ENCODE results near the gene SRSF1.
A peak's percentile ranks its signal among the peaks of the same experiment; 100 is the strongest.

SRSF1 gene

DNA sequence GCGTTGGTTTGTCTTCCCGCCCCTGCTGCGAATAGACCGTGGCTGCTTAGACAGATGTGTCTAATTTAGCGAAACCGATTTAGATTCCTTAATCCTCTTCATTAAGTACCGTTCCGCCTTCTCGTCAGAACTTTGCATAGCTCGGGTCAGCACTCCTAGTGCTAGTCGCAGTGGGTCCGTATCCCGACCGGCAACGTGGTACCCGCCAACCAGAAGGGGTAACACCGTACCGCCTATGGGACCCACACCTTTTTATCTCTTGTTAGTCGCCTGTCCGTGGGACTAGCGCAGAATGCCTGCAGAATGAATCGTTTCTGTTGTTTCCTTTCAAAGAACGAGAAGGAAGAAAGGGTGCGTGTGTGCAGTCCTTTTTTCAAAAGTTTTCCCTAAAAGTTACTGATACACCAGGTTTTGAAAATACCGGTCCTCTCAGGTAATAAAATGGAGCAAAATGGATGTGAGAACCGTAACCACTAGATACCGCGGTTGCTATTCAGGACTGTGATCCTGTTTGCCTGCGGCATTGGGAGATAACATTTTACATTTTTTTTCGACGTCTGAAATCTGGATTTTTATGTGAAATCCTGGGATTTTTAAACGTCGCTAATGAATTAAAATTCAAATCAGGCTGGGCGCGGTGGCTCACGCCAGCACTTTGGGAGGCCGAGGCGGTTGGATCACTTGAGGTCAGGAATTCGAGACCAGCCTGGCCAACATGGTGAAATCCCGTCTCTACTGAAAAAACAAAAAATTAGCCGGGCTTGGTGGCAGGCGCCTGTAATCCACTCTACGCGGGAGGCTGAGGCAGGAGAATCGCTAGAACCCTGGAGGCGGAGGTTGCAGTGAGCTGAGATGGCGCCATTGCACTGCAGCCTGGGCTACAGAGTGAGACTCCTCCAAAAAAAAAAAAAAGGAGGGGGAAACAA, 998 bp upstream of the SRSF1 start:
- H3K27ac Mint-ChIP-seq = peak overlapping the region; percentile 99
- H3K4me1 Mint-ChIP-seq = peaks cover 45% of the 10 kb centered on the region
- peaks cover 19% of the 10 kb centered on the region for H3K9me3 Mint-ChIP-seq
- no peak for TF ChIP-seq CTCF (IDR thresholded peaks at IDR 0.05)
- DNase-seq = no peak
- peaks cover 3% of the 10 kb centered on the region for H3K27me3 Mint-ChIP-seq (ENCODE audit: low read depth, poor library complexity)
- peaks cover 63% of the 10 kb centered on the region for H3K36me3 Mint-ChIP-seq (ENCODE audit: low read depth)
- peak overlapping the region; percentile 100 for H3K4me3 Mint-ChIP-seq

DNA sequence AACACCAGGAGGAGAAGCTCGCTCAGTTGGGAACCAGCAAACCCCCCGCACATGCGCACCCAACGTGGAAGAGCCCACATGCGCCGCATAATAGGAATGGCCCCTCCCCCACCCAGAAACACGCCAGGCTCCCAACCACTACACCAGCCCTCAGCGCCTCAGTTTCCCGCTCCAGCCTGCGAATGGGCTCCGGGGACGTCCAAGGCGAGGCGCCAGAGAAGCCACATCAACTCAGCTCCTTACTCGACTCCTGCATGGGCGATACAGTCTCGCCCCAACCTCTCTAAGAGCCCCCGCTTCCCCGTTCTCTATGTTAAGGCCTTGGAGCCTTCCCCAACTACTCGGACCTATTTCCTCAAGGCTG, 504 bp downstream of the SRSF1 start:
- peak overlapping the region; percentile 100 for H3K4me3 Mint-ChIP-seq
- DNase-seq = peak; percentile 65
- peaks cover 69% of the 10 kb centered on the region for H3K36me3 Mint-ChIP-seq (ENCODE audit: low read depth)
- peak overlapping the region; percentile 99 for H3K27ac Mint-ChIP-seq
- peaks cover 3% of the 10 kb centered on the region for H3K27me3 Mint-ChIP-seq (ENCODE audit: low read depth, poor library complexity)
- H3K4me1 Mint-ChIP-seq = peaks cover 57% of the 10 kb centered on the region
- peaks cover 19% of the 10 kb centered on the region for H3K9me3 Mint-ChIP-seq
- TF ChIP-seq CTCF (IDR thresholded peaks at IDR 0.05) = no peak

DNA sequence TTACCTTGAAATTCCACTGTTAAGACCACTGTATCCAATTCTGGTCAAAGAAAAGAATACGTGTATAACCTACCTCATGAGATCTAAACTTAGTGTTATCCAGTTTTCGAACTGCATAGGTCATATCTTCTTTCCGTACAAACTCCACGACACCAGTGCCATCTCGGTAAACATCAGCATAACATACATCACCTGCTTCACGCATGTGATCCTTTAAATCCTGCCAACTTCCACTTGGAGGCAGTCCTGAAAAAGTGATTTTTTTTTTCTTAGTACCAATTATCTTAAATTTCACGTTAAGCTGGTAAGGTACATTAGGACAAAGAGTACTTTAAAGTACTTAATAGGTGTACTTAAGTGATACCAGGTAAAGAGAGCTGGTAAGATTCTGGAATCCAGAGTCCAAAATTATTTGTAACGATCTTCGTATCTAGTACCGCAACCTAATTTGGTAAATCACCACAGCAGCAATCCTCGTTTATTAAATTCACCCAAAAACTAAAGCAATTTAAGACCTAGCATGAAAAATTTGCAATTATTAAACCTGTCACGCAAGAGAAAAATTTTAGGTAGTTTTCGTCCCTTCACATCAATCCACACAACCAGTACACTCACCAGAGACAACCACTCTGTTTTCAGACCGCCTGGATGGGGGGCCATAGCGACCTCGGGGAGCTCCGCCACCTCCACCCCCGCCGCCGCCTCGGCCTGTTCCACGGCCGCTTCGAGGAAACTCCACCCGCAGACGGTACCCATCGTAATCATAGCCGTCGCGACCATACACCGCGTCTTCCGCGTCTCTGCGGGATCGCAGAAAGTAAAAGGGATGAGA, 1.1 kb downstream of the SRSF1 start:
- peaks cover 3% of the 10 kb centered on the region for H3K27me3 Mint-ChIP-seq (ENCODE audit: low read depth, poor library complexity)
- H3K4me3 Mint-ChIP-seq = peak overlapping the region; percentile 100
- DNase-seq = no peak
- peaks cover 57% of the 10 kb centered on the region for H3K4me1 Mint-ChIP-seq
- peak overlapping the region; percentile 99 for H3K27ac Mint-ChIP-seq
- peaks cover 19% of the 10 kb centered on the region for H3K9me3 Mint-ChIP-seq
- peaks cover 69% of the 10 kb centered on the region for H3K36me3 Mint-ChIP-seq (ENCODE audit: low read depth)
- no peak for TF ChIP-seq CTCF (IDR thresholded peaks at IDR 0.05)

- H3K4me3 Mint-ChIP-seq = peak overlapping the region; percentile 100
- peaks cover 3% of the 10 kb centered on the region for H3K27me3 Mint-ChIP-seq (ENCODE audit: low read depth, poor library complexity)
- DNase-seq = no peak
- H3K27ac Mint-ChIP-seq = peak overlapping the region; percentile 99
- H3K36me3 Mint-ChIP-seq (ENCODE audit: low read depth) = peaks cover 65% of the 10 kb centered on the region
- H3K9me3 Mint-ChIP-seq = peaks cover 19% of the 10 kb centered on the region
- no peak for TF ChIP-seq CTCF (IDR thresholded peaks at IDR 0.05)
- peaks cover 57% of the 10 kb centered on the region for H3K4me1 Mint-ChIP-seq
Measured at GRCh38 chr17:58005031-58005727, 1.9 kb downstream of the SRSF1 start.

DNA sequence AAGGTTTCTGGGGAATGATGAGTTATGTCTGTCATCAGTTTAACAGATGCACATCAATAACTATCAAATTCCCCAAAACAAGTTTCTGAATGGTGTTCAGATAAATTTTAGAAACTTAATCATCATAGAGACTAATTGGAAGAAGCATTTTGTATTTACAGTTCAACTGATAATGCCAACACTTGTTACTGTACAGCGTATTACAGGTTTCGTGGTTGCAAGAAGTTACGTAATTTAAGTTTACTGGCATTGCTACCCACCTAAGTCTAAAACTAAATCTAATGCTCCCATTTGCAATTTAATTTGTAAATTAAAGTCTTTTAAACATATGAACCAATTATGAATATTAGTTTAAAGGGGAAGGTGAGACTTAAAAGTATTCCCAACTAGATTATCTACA, 3.0 kb downstream of the SRSF1 start:
- DNase-seq = no peak
- Mint-ChIP-seq H3K9me3 (peaks cover 16% of the 10 kb centered on the region), H3K4me3 (peak overlapping the region; percentile 63), H3K27me3 (ENCODE audit: low read depth, poor library complexity) (peaks cover 3% of the 10 kb centered on the region), H3K4me1 (peaks cover 57% of the 10 kb centered on the region), H3K36me3 (ENCODE audit: low read depth) (peaks cover 62% of the 10 kb centered on the region), H3K27ac (no peak overlapping the region)
- TF ChIP-seq CTCF (IDR thresholded peaks at IDR 0.05) = no peak
